Measurements from ENCODE around the gene CDKL2. TPM values are rescaled to one million over a fixed set of nuclear protein-coding genes. Genes with fewer than 3 reads are reported as not detected.
A peak's percentile ranks its signal among the peaks of the same experiment; 100 is the strongest.

Gene CDKL2
- total and polyA plus RNA-seq, 2 of the 4 experiments (the other 2 are of a cell fraction), result 0.09 to 0.18 TPM

DNA sequence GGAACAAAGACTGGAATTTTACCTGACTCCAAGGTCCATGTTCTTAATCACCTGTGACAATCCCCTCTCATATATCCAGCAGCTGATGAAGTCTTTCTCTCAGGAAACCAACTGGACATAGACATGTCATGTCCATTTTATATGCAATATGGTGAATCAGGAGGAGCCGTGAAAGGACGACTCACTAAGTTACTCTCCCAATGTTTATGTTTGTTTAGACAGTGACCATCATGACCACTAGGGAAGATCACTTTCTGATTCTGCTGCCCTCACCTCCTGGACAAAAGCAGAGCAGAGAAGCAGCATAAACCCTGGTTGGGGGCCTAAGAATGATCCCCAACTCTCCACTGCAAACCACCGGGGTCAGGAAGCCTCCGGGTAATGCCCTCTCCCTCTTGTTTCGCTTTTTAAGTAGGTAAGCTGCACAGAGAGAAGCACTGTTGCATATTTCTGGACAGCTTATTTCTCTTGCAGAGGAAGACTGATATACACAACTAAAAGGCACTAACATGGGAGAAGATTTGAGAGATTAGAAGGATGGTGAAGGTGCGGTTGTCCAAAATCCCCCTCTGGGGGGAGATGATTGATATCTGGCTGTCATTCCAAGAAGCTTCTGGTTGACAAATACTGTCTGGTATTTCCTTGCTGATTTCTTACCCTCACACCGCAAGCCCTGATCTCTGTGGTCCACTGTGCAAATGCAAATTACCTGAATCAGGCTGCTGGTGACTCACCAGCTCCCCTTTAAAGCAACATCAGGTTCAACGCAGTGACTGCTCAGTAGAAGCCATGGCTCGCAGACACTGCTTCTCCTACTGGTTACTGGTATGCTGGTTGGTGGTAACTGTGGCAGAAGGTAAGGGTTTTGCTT is 74.8 kb downstream of the CDKL2 start, which contains the start of gene ODAPH (continued):
- no peak for TF ChIP-seq MAFK (IDR thresholded peaks at IDR 0.05; ENCODE audit: low read depth, low read length)

- dilution Hi-C loops (cut with HindIII; ENCODE audit: low sequenced_read_pairs, unreplicated experiment), result no loop called here
- TF ChIP-seq, protein P1, sequence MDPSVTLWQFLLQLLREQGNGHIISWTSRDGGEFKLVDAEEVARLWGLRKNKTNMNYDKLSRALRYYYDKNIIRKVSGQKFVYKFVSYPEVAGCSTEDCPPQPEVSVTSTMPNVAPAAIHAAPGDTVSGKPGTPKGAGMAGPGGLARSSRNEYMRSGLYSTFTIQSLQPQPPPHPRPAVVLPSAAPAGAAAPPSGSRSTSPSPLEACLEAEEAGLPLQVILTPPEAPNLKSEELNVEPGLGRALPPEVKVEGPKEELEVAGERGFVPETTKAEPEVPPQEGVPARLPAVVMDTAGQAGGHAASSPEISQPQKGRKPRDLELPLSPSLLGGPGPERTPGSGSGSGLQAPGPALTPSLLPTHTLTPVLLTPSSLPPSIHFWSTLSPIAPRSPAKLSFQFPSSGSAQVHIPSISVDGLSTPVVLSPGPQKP (IDR thresholded peaks at IDR 0.05; ENCODE audit: borderline replicate concordance, low read depth, low read length), result no peak
- TF ChIP-seq RFX5 (IDR thresholded peaks at IDR 0.05; ENCODE audit: low read depth, low read length) (no peak), RAD21 (IDR thresholded peaks at IDR 0.05; ENCODE audit: low read length) (no peak), CEBPB (IDR thresholded peaks at IDR 0.05; ENCODE audit: low read depth, low read length) (no peak), FOS (IDR thresholded peaks at IDR 0.05; ENCODE audit: low read depth, low read length) (no peak), BHLHE40 (IDR thresholded peaks at IDR 0.05; ENCODE audit: low read depth, low read length) (no peak)
- DNase-seq (no peak), ATAC-seq (ENCODE audit: low read depth) (peak; percentile 46)
- Histone ChIP-seq H2BK20ac (ENCODE audit: low read depth, low read length) (no peak overlapping the region), H3K56ac (ENCODE audit: extremely low read depth, insufficient read depth, low read length) (no peak overlapping the region), H3K36me3 (ENCODE audit: control insufficient read depth, insufficient read depth, low read length) (no peaks in the 10 kb centered on the region), H3K9me3 (ENCODE audit: control insufficient read depth, insufficient read depth, low read length) (no peaks in the 10 kb centered on the region), H2BK120ac (ENCODE audit: low read depth, low read length) (no peak overlapping the region), H3K9me1 (ENCODE audit: insufficient read depth, low read length) (no peaks in the 10 kb centered on the region; the same call in 1 of the 2 replicates), H3K79me1 (ENCODE audit: low read depth in 1 of 2, low read length in 2 of 2) (no peaks in the 10 kb centered on the region), H3K9ac (ENCODE audit: low read depth, low read length) (no peak overlapping the region), H4K5ac (ENCODE audit: low read depth, low read length) (no peak overlapping the region), H3K4me1 (ENCODE audit: control insufficient read depth, insufficient read depth, low read length) (no peaks in the 10 kb centered on the region), H3K23ac (ENCODE audit: low read depth, low read length) (no peak overlapping the region), H3K14ac (replicated peaks; ENCODE audit: low read depth, low read length) (no peak overlapping the region), H3K4ac (ENCODE audit: low read depth, low read length) (no peak overlapping the region), H4K91ac (ENCODE audit: insufficient read depth, low read depth, low read length) (no peak overlapping the region), H2AK5ac (ENCODE audit: low read depth, low read length) (no peak overlapping the region), H3K4me2 (ENCODE audit: low read depth, low read length) (no peak overlapping the region), H3K27ac (ENCODE audit: insufficient read depth, low read length) (no peak overlapping the region), H3K27me3 (ENCODE audit: control insufficient read depth, insufficient read depth, low read length) (peaks cover 6% of the 10 kb centered on the region), H4K8ac (ENCODE audit: low read depth in 2 of 2, low read length in 2 of 2) (no peak overlapping the region), H2BK5ac (ENCODE audit: low read depth, low read length, poor library complexity, severe bottlenecking) (no peak overlapping the region), H2AK9ac (replicated peaks; ENCODE audit: low read depth, low read length, poor library complexity) (no peak overlapping the region), H3K4me3 (ENCODE audit: insufficient read depth, low read depth, low read length) (no peak overlapping the region), H4K20me1 (ENCODE audit: insufficient read depth, low read length) (no peaks in the 10 kb centered on the region), H2AFZ (replicated peaks; ENCODE audit: low read length, poor library complexity) (no peak overlapping the region), H2BK15ac (ENCODE audit: low read depth, low read length) (no peak overlapping the region), H3K18ac (ENCODE audit: low read depth, low read length) (no peak overlapping the region)
- no TSS peak for BruUV-seq (replicated peaks)
- ChIA-PET POLR2A (ENCODE audit: unreplicated experiment) (no interaction called here), CTCF (interaction anchor here (1.0 kb wide), 1 partner anchor 10 kb away, joined by 3 read pairs; no protein-coding TSS in a partner anchor)
- intact Hi-C loops (cut with micrococcal nuclease), result no loop called here
- in situ Hi-C loops (cut with MboI; ENCODE audit: low sequenced_read_pairs), result no loop called here
Observed at GRCh38 chr4:75552452-75552851, 77.9 kb downstream of the CDKL2 start.

All from IMR-90 (cell line).